HG03139 (cell line): ENCODE data around the gene DNAJB1.
"Not testable (repeated sequence)": the region's sequence is repeated elsewhere in the genome, so short reads cannot be mapped to it uniquely, and the experiment has no call there.

Experiments
- ATAC-seq: cut with Tn5 transposase; IDR thresholded peaks from one replicate; pipeline ENCODE4 v1.9.1; 2021; ENCODE audit not compliant: unreplicated experiment

DNAJB1 gene

DNA sequence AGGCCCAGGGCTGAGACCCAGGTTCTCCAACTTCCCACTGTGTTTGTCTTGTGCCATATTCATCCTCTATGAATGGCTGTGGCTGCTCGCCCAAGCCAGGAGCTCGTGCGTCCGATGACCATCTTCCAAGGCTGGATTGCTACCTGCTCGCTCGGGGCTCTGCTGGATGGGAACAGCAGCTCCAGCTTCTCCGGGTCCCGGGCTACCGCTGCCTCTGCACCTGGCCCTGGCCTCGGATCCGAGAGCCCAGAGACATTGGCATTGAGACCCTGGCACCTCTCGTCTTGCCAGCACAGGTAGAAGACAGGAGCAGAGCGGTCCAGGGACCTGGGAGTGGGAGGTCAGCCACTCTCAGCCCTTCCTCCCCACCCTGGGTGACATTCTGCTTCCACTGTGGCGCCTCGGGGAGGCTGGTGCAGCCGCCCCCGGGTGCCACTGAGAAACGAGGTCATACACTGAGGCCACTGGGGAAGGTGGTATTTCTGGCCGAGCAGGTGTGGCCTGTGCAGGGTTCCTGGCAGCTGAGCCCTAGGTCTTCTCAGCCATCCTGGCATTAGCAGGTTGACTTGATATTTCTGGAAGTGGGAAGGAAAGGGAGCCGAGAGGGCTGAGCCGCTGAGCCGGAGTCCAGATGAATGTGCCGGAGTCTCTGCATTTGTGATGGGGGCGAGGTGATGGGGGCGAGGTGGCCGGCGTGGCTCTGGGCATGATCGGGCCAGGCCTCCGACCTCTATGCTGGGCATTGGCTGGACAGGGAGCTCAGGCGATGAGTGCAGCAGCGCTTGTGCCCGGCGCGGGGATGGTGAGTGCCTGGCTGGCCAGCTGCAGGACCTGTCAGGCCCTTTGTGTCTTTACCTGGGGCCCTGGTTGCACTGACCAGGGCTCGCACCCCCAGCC, 35.1 kb upstream of the DNAJB1 start:
- ATAC-seq, result no peak

DNA sequence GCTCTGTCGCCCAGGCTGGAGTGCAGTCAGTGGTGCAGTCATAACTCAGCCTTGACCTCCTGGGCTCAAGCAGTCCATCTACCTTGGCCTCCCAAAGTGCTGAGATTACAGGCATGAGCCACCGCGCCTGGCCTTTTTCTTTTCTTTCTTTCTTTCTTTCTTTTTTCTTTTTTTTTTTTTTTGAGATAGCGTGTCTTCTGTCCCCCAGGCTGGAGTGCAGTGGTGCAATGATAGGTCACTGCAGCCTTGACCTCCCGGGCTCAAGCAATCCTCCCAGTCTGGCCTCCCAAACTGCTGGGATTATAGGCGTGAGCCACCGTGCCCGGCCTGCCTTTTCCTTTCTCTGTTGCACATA, 33.8 kb upstream of the DNAJB1 start:
- not testable (repeated sequence) for ATAC-seq

DNA sequence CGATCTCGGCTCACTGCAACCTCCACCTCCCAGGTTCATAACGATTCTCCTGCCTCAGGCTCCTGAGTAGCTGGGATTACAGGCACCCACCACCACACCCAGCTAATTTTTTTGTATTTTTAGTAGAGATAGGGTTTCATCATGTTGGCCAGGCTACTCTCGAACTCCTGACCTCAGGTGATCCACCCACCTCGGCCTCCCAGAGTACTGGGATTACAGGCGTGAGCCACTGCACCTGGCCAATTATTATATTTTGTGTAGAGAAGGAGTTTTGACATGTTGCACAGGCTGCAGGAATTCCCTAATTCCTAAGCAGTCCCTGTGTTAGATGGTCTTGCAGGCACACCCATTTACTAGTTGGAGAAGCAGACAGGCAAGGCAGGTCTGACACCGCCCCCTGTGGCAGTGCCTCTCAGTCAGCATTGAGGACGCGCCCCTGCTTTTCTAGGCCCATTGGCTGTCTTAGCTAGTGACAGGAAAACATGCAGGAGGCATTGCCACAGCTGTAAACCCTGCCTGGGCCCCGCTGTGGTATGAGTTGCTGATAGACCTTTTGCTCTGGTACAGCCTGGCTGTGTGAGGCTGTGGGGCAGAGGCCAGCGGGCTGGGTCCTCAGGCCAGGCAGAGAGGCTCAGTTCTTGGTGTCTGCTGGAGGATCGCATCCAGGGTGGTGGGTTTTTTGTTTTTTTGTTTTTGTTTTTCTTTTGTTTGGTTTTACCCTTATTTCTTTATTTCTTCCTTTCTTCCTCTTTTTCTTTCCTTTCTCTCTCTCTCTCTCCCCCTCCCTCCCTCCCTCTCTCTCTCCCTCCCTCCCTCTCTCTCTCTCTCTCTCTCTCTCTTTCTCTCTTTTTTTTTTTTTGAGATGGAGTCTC, 33.2 kb upstream of the DNAJB1 start:
- ATAC-seq, result not testable (repeated sequence)

DNA sequence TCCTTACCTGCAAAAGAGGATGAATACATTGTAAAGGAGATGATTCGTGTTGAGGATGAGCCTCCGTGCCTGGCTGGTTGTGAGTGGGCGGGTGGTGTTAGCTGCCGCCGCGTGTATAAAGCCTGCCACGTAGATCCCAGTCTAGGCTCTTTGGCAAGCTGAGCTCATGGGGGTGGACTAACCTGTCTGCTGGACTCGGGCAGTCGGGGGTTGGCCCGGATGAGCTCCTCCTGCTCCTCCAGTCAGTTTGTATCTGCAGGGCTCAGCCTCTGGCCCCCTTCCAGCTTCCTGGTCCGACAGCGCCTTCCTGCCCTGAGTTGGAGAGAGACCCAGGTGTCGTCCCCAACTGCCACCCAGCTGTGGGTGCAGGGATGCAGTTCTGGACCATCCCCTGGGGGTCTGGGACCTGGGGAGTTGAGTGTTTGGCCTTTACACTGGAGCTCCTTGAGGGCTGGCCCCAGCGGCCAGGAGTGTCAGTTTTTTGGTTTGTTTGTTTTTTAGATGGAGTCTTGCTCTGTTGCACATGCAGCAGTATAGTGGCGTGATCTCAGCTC, 32.1 kb upstream of the DNAJB1 start:
- no peak for ATAC-seq

DNA sequence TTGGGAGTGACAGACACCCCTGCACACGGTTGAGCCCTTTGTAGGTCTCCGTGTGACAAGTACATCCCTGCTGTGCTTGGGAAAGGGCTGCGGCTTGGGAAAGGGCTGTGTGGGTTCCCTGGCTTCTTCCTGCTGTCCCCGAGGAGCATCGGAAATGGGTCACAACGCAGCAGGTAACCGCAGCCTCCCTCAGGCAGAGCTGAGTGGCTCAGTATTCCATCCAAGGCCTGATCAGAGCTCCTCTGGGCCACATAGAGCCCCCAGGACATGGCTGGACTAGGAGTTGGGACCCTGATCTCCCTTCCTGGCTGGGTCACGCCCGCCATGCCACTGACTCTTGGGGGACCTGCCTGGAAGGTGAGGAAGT, 27.5 kb upstream of the DNAJB1 start:
- no peak for ATAC-seq

DNA sequence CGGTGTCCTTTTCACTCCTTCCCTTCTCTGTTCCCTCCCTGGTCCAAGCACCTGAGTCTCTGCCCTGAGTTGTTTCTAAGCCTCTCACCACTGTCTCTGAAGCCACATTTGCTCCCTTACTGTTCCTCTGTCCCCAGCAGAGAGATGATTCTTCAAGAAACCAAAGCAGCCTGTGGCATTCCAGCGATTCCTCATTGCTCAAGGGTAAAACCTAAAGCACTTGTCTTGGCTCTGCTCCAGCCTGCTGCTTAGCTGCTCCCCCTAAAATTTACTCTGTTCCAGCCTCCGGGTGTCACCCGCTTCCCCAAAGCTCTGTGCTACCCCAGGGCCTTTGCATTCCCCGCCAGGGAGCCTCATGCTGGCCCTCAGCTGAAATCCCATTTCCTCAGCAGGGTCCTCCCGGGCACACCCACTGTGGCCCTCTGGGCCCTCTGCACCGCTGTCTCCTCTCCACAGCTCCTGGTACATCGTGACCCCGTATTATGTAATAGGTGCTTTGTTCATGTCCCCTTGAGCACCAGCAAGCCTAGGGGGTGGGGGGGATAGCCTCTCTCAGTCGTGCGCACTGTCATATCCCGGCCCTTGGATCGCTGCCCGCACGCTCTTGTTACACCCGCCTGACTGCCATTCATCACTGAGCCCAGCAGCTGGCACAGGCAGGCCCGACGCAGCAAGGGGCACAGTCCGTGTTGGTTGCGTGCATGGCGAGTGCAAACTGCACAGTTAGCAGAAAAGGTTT, 26.9 kb upstream of the DNAJB1 start:
- ATAC-seq, result no peak

DNA sequence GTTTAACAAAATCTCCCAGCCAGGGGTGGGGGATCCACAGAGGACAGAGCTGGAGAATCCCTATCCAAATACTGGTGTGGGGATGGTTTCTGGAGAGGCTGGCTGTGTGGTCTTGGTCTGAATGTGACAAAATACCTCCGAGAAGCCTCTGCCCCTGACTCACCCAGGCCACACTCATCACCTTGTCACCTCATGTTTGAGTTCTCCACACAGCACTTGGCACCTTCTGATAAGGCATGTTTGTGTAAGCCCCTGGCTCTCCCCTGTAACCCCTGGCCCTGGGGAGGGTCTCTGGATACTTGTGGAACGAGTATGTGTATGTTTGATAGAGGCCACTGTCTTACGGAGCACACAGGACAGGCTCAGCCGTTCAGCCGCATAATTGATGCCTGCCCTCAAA, 25.9 kb upstream of the DNAJB1 start:
- no peak for ATAC-seq

DNA sequence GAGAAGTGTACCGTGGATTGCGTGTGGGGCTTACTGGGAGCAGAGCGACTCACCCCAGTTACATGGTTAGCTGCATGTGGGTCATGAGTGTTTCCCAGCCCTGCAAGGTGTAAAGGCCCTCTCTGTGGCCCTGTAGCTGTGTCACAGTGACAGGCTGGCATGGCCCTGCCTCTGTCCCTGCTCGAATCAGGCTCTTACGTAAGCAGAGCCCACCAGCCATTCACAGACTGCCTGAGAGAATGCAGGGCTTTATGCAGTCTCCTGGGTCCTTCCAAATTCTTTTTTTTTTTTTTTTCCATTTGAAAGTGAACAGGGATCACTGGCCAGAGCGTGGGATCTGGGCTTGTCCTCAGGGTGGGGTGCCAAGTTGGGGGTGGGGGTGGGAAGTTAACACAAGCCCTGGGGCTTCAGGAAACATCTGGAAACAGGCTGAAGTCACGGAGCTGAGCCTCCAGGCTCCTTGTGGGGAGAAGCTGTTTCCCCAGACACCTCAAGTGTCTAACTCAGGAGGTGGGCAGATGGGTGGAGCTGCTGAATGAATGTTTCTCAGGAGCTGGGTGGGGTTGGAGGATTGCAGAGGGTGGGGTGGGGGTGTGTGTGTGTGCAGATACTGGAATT, 24.6 kb upstream of the DNAJB1 start:
- ATAC-seq, result no peak

DNA sequence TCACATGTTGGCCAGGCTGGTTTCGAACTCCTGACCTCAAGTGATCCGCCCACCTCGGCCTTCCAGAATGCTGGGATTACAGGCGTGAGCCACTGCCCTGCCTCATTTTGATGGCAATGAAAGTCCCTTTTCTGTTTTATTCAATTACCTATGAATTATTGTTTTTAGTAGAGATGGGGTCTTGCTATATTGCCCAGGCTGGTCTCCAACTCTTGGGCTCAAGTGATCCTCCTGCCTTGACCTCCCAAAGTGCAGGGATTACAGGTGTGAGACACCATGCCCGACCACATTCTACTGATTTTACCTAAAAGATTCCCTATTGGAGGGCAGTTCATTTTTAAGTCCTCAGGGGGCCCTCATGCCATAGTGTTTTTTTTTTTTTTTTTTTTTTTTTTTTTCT, 23.8 kb upstream of the DNAJB1 start:
- ATAC-seq, result not testable (repeated sequence)

DNA sequence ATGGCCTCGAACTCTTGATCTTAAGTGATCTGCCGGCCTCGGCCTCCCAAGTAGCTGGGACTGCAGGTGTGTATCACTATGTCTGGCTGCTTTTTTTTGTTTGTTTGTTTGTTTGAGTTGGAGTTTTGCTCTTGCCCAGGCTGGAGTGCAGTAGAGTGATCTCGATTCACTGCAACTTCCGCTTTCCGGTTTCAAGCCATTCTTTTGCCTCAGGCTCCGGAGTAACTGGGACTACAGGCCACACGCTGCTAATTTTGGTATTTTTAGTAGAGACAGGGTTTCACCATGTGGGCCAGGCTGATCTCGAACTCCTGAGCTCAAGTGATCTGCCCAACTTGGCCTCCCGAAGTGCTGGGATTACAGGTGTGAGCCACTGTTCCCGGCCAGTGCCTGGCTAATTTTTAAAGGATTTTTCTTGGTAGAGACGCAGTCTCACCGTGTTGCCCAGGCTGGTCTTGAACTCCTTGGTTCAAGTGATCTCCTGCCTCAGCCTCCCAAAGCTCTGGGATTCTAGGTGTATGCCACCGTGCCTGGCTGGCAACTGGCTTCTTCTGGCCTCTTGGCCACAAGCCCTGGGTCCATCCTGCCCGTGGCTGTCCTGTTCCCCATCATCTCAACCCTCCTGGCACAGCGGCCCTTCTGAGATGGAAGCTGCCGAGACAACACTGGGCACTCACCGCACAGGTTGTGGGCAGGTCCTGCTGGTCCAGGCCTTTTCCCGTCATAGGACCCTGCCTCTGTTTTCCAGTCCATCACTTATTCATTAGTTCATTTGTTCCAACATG, 22.7 kb upstream of the DNAJB1 start:
- no peak for ATAC-seq

DNA sequence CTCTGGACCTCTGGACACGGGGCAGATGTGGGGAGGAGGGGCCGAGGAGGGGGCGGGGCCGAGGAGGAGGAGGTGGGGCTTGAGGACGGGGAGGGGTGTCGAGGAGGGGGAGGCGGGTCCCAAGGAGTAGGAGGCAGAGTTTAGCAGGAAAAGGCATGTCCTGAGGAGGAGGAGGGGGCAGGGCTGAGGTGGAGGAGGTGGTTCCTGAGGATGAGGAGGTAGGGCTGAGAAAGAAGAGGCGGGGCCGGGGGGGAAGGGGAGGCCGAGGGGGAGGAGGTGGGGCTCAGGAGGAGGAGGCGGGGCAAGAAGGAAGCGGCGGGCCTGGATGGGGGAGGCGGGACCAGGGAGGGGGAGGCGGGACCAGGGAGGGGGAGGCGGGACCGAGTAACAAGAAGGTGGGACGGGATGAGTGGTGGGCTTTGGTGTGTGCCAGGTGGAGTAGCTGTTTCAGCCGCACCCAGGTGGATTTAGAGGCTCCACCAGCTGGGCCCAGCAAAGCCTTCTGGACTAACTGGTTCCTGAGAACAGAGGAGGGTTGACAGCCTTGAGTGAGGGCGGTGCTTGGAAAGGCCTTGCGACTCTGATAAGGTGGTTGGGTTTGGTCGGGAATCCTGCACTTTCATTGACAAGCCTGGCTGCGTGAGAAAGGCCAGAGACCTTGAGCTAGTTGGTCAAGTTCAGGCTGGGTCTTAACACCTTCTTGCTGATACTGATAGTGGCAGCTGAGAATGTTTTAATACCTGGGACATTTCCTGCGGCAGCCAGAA, 18.9 kb upstream of the DNAJB1 start:
- no peak for ATAC-seq

DNA sequence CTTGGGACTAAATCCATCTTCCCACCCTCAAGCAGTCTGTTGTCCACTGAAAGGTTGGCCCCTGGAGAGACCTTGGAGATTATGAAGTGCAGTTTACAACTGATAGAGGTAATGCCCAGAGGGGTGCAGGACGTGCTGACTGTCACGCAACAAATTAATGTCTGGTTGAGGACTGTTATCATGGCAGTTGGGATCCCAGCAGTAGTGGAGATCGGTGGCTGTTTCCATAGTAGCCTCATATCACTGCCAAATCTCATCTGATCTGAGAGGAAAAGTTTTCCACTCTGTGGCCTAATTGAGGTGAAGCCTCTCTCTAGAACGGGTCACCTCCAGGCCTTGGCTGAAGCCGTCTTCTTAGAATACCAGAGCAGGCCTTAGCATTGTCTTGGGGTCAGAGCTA, 15.3 kb upstream of the DNAJB1 start:
- no peak for ATAC-seq

DNA sequence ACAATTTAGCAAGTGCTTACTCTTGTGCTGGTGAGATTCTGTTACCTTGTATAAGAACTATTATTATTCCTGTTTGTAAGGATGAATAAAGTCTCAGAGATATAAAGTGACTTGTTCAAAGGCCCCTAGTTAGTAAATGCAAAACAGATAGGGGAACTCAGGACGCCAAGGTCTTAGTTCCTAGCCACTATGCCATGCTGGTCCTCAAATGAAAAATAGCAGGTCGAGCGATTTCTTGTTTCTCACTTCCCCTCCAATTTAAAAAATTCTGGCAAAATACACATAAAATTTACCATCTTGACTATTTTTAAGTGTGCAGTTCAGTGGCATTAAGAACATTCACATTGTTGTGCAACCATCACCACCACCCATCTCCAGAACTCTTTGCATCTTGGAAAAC, 12.3 kb upstream of the DNAJB1 start:
- no peak for ATAC-seq

DNA sequence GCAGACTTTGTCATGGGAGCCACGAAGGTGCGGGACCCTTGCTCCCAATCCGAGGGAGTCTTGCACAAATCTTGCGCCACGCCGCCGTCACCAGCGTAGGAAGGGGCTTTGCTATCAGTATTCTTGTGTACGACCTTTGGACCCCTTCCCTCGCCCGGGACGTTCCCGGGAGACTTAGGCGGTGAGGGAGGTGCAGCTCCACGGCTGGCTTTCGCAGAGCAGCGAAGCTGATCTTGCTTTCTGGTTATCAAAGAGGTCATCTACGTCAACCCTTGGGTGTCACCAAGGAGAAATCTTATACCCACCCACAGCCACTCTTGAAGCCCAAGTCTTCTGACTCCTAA, 11.8 kb upstream of the DNAJB1 start:
- ATAC-seq, result no peak

DNA sequence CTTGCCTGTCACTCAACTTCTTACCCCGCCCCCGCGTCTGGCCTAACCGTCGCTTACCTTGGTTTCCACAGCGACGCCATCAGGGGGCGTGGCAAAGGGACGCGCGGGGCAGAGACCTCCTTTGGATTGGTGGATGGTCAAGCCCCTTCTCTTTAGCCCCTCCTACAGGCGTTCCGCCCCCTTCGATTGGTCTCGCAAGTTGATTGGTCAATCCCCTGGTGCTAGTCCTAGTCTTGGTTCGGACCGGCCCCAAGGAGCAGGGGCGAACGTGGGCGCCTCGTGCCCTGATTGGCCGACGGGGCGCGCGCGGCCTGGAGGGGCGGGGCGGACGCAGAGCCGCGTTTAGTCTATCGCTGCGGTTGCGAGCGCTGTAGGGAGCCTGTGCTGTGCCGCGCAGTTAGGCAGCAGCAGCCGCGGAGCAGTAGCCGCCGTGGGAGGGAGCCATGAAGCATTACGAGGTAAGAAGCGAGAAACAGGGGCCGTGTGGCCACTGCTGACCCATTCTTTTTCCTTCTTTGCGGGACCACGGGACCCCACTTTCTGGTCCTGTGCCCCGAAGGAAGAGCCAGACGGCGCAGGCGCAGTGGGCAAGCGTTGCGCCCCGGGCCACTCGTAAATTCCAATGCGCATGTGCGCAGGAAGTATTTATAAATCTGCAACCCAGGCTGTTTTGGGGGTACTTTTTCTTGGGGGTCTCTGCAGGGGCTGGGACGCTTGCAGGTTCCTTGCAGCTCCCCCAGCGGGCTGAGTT, 11.2 kb upstream of the DNAJB1 start, which contains the start of gene TECR:
TSS of gene TECR (plus strand) at position 341 of the 751 bp plus-strand sequence. CDS start at position 444, 103 bp downstream.
- ATAC-seq, result peak; percentile 90

DNA sequence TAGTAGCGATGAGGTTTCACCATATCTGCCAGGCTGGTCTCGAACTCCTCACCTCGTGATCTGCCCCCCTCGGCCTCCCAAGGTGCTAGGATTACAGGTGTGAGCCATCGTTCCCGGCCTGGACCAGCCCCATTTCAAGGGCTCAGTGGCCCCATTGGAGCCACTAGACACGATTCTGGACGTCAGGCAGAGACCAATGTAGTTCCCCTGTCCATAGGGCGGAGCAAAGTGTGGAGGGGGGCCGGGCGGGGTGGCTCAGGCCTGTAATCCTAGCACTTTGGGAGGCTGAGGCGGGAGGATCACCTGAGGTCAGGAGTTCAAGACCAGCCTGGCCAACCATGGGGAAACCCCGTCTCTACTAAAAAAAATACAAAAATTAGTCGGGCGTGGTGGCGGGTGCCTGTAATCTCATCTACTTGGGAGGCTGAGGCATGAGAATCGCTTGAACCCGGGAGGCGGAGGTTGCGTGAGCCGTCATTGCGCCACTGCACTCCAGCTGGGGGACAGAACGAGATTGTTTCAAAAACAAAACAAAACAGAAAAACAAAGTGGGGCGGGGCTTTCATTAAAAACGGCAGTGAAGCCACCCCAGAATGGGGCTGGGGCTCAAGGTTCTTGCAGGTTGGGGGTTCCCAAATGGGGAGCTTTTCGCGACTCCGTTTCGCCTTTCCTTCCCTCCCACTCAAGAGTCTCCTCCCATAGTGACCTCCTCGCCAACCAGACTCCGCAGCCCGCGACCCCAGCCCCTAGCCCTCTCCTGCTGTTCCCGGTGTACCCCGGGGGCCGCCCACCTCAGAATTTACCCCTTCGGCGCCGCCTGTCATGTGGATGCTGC, 10.4 kb upstream of the DNAJB1 start:
- ATAC-seq, result no peak

DNA sequence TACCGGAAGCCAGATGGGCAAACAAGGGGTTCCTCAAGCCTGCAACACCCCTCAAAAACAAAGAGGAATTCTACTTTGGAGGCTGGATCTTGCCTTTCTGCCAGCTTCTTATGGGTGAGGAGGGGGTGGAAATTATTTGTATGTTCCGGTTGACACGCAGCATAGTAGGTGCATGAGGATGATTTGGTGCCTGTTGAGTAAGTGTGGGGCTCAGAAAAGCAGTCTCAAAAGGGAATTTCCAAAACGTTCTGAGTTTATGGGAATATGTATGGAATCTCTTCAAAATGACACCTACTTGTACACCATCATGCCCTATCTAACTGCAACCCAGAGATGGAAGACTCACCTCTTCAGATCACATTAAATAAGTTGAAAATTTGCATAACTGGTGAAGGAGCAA, 8.2 kb upstream of the DNAJB1 start:
- no peak for ATAC-seq

DNA sequence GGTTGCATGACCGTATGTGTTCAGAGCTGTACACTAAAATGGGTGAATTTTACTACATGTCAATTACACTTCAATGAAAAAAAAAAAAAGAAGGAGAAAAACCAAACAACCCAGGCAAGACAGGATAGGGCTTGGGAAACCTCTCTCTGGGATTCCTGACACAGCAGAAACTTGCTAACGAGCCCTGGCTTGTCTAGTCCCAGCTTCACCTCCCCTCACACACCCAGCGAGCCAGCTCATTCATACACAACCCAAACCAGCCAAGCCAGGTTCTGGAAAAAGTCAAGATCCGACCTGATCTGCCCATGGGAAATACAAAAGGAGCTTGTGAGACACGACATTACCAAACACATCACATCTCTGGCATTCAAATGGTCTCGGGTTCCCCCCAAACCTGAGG, 7.5 kb upstream of the DNAJB1 start:
- ATAC-seq, result no peak
